NCI-H345 (cell line): ENCODE measurements around the gene IKBIP.
"Not testable (repeated sequence)": the region's sequence is repeated elsewhere in the genome, so short reads cannot be mapped to it uniquely, and the experiment has no call there.

ENCODE experiments used
- DNase-seq: peaks from one replicate; lab custom pipeline; 2025; lab: John Stamatoyannopoulos, UW

Gene IKBIP, protein sequence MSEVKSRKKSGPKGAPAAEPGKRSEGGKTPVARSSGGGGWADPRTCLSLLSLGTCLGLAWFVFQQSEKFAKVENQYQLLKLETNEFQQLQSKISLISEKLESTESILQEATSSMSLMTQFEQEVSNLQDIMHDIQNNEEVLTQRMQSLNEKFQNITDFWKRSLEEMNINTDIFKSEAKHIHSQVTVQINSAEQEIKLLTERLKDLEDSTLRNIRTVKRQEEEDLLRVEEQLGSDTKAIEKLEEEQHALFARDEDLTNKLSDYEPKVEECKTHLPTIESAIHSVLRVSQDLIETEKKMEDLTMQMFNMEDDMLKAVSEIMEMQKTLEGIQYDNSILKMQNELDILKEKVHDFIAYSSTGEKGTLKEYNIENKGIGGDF

DNA sequence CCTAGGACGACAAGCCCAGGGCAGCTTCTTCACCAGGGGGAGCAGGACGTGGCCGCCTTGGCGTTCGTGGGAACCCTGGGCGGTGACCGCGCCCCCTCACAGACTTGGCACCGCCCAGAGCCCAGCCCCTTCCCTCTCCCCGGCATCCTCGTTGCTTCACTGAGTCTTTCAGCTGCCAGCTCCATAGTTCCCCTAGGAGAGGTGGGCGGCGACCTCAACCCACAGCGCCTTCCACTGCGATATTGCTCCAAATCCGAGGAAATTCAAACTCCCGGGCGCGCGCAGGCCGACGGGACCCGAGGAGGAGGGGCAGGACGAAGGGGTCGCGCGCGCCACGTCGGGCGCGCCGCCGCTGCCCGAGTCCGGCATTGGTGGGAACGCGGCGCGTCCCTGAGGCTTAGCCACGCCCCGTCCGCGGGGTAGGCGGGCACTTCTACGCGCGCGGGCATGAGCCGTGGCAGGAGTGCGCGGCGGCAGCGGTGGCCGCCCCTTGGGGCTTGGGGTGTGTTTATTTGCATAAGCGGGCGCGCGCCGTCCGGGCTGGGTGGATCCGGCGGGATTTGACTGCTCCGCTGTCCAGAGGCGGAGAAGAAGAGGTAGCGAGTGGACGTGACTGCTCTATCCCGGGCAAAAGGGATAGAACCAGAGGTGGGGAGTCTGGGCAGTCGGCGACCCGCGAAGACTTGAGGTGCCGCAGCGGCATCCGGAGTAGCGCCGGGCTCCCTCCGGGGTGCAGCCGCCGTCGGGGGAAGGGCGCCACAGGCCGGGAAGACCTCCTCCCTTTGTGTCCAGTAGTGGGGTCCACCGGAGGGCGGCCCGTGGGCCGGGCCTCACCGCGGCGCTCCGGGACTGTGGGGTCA, at the start of gene IKBIP, which contains the start of gene APAF1:
Gene IKBIP (minus strand): TSS at position 77 of the 860 bp plus-strand sequence. CDS start 87 bp downstream, outside the sequence.
Gene APAF1 (plus strand): TSS at position 579 of the 860 bp plus-strand sequence. CDS start 3,070 bp downstream, outside the sequence.
- peak; percentile 97 for DNase-seq

DNA sequence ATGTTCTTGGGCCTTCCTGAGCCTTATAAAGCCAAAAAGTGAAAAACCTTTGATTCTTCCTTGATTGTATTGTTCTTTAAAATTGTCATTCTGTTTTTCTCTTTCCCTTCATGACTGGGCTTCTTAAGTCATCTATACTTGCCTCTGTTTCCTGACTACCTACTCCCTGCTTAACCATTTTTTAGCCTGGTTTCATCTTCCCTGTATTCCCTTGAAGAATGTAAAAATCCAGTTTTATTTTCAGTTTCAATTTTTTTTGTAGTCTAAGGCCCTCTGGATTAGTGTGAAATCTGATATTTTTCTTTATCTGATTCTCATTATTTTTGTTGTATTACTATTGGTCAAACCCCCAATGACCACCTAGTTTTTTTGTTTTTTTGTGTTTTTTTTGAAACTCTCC, 46.8 kb upstream of the IKBIP start:
- DNase-seq: no peak

DNA sequence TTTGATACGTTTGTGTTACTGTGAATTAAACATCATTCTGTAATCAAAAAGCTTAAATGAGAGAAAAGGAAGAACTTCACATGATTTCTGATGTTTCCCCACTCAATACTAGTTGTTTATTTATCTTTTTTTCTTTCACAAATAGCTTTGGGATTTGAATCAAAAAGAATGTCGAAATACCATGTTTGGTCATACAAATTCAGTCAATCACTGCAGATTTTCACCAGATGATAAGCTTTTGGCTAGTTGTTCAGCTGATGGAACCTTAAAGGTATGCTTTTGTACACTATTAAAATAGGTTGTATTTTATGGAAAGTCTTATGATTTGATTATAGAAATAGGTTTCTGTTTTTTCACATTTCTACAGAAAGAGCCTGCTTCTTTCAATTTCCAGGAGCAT, 42.0 kb upstream of the IKBIP start:
- DNase-seq: no peak

GRCh38 chr12:98684199-98684598, 39.6 kb upstream of the IKBIP start:
- DNase-seq: no peak

DNA sequence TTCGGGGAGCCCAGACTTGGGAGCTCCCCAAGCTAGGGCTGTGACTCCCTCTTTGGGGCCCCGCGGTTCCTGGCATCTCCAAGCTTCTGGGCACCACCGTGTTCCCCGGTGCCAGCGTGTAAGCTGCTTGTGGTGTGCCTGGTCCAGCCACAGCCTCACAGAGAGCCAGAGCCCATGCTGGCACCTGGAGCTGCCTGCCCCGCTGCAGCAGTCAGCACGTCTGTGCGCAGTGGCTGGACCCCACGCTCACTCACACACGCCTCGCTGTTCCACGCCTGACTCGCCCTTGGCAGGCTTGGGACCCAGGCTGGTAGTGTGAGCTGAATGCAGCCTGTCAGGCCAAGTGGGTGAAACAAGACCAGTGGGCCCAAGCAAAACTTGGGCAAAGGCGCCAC, 35.0 kb upstream of the IKBIP start:
- DNase-seq: no peak

- no peak for DNase-seq
Observed at GRCh38 chr12:98678946-98679610, 34.5 kb upstream of the IKBIP start.

DNA sequence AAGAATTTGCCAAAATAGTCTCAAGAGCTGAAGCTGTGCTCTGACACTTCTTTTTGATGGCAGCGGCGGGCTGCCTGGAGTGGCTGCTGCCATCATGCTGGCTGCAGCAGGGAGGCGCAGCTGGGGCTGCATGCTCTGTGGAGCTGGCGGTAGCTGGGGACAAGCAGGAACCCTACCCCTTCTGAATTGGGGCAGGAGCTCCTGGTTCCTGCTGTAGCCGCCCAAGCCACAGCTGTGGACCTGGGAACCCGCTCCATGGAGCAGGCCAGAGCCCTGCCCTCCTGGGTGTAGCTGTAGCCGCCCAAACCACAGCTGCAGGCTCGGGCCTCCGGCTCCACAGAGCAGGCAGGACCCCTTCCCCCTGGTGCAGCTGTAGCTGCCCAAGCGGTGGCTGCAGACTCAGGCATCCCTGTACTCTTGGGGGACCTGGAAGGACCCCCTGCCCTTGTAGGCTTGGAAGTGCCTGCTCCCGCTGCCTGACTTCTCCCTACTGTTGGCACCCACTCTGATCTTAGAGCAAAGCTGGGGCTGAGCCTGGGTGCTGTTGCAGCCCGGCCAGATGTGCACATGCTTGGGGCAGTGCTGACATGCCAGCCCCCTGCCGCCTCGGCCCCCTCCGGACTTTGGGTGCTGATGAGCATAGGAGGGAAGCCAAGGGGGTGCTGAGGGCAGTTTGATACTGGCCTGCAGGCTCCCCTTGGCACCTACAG, 33.8 kb upstream of the IKBIP start:
- no peak for DNase-seq

DNA sequence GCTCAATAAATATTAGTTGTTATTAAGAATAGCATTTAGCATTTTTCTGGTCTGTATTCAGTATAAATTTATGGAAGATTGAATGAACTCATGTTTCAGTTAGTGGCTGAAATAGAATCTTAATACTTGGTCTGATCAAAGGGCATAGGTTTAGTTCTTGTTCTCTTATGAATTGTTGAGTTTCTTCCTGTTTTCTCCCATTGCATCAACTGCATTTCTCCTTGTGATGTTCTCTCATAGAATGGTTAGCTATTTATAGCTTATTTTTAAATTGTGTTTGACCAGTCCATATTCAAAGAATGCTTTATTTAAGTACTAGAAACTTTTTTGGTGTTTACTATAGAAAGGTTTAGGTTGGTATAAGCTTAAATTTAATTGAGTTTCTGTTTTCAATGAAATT, 30.3 kb upstream of the IKBIP start:
- DNase-seq: no peak

DNA sequence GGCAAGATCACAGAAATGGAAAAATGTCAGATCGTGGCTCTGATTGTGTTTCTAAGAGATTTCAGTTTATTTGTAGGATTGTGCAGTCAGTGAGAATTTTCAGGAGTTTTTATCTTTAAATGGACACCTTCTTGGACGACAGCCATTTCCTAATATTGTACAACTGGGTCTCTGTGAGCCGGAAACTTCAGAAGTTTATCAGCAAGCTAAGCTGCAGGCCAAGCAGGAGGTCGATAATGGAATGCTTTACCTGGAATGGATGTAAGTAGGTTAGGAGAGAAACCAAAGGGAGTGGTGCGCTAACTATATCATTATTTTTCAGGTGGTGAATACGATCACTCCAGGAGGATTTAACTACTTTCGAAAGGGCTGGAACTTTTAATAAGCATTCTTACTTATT, 26.9 kb upstream of the IKBIP start:
- DNase-seq: no peak

GRCh38 chr12:98669751-98670150, 25.2 kb upstream of the IKBIP start:
- DNase-seq: no peak

GRCh38 chr12:98660521-98660920, 15.9 kb upstream of the IKBIP start:
- no peak for DNase-seq

DNA sequence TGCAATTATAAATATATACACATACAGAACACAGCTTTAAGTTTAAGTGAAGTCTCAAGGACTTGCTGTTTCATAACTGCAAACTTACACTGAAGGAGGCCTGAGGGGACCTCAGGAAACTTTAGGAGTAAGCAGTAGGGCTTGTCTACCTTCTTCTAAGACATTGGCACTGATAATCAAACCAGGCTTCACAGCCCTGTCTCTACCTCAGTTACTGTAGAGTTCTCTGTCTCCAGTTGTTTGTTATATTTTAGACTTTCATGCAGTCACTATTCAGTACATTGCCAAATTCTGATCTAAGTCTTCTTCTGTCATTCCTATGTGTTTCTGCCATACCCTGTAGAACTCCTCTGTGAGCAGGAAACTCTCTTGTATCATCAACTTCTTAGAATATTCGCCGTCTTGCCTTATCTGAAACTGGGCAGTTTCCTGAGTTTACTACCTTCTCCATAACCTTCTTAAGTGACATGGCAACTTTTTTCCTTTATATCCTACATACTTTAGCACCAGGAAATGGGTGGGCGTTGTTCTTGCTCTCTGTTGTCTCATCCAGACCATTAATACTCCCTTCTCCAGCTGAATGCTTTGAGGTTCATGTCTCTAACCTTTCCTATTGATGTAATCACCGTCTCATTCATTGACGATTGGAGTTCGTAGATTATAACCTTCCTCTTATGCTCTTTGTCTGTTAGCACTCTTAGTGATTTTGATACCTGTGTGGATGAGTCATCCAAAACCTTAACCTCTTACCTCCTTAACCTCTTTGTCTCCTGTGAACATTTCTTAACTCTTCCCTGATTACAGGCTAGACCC, 11.9 kb upstream of the IKBIP start:
- DNase-seq: no peak

- peak; percentile 41 for DNase-seq
Observed at GRCh38 chr12:98653866-98654493, 9.4 kb upstream of the IKBIP start.

DNA sequence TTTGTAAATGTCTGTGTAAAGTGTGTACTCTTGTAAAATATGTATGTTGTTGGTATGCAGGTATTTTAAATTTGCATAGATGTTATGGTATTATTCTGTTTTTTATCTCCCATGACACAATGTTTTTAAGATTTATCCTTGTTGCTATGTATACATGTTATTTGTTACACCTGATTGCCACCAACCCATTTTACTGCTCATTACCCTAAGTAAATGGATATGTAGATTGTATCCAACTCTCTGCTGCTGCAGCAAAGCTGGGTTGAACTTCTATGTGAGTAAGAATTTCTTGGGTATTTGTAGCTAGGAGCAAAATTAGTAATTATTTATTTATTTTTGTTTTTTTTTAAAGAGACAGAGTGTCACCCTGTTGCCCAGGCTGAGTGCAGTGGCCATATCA, 6.7 kb upstream of the IKBIP start:
- no peak for DNase-seq

- DNase-seq: no peak
Observed at GRCh38 chr12:98646294-98647090, 1.9 kb upstream of the IKBIP start.

DNA sequence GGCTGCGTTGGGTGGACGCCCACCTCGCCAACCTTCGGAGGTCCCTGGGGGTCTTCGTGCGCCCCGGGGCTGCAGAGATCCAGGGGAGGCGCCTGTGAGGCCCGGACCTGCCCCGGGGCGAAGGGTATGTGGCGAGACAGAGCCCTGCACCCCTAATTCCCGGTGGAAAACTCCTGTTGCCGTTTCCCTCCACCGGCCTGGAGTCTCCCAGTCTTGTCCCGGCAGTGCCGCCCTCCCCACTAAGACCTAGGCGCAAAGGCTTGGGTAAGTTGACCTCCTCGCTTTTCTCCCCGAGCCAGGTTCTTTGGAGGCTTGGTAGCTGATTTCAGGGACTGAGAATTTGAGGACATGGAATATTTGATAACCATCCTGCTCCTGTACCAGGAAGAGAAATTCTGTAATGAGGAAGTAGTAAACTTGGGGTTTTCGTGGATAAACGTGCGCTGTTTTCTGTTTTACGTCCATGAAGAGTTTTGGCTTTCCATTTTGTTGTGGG, 1.0 kb upstream of the IKBIP start:
- DNase-seq: peak; percentile 35

DNA sequence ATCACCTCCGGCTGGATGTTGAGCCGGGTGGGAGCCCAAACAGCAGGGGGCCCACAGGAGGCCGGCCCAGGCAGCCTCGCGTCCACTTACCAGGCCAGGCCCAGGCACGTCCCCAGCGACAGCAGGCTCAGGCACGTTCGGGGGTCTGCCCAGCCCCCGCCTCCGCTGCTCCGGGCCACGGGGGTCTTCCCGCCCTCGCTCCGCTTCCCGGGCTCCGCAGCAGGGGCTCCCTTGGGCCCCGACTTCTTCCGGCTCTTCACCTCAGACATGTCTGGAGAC, 216 bp downstream of the IKBIP start:
- DNase-seq: no peak

GRCh38 chr12:98642801-98643200, 1.8 kb downstream of the IKBIP start:
- DNase-seq: not testable (repeated sequence)

GRCh38 chr12:98639491-98639890, 5.1 kb downstream of the IKBIP start:
- no peak for DNase-seq

DNA sequence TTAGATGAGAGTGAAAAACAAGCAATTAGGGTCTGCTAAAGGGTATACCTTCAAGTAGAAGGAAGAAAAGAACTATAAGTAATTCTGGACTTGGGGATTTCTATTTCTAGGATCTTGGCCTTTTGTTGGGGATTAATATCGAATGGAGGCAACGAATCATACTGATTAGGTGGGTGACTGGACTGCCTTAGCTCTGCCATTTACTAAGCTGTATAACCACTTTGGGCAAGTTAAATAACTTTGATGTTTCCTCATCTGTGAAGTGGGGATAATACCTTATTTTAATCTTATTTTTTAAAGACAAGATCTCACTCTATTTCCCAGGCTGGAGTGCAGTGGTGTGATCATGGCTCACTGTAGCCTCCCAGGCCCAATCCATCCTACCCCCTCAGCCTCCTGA, 6.6 kb downstream of the IKBIP start:
- no peak for DNase-seq
